ENCODE results near the gene RGP1. TPM values are rescaled to one million over a fixed set of nuclear protein-coding genes. Genes with fewer than 3 reads are reported as not detected.

Gene RGP1
- polyA plus RNA-seq, 1 of the 3 experiments (the other 2 are of a cell fraction) = 16.1 TPM

DNA sequence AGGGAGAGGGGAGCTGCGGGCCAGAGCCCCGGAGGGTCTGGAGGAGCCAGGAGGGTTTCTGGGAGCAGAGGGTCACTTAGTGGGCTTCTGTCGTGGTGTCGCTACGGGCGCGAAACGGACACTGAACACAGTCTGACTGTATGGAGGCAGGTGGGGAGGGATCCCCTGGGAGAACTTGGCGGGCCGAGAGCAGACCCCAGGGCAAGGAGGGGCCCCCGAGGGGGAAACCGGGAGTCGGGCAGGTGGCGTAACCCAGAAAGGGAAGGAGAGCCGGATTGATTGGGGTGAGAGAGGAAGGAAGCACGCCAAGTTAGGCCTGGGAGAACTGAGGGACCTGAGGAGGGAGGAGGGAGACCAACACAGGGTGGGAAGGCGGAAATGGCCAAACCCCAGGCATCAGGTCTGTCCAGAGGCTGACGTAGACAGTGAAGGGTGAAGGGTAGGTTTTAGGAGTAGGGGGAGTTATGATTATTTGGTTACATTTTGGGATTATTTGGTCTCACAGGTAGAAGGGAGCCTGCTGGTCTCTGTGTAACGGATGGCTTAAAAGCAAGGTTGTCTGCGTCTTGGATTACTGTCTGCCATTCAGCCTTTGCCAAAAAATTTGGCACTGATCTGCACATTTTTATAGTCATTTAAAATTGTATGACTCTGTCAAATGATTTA, 8.3 kb downstream of the RGP1 start:
- H3K9ac ChIP-seq = peak overlapping the region; percentile 53
- WGBS (ENCODE audit: low lambda C conversion rate) = 6% methylated on average over 19 of the region's 20 CpGs
- peaks cover 9% of the 10 kb centered on the region for H3F3A ChIP-seq (replicated peaks; ENCODE audit: insufficient read depth)
- peaks cover 9 to 17% of the 10 kb centered on the region in 2 experiments; a peak in 3 of 4 replicates for H3K4me1 ChIP-seq (ENCODE audit: control insufficient read depth in 1 of 2, insufficient read depth in 2 of 2, low read depth in 1 of 2, low read length in 1 of 2)
- no peaks in the 10 kb centered on the region for H4K20me1 ChIP-seq (ENCODE audit: insufficient read depth)
- H3K4me3 ChIP-seq (ENCODE audit: low read depth in 2 of 2, low read length in 1 of 2) = peak overlapping the region; percentile 52 to 65
- CTCF ChIA-PET = interaction anchor here (0.6 to 3.4 kb wide), 25 partner anchors 10 to 145 kb away, joined by 3 to 27 read pairs (median 4); partner anchors contain the start of genes ARHGEF39, CCDC107, GBA2 and RGP1
- H3K9me2 ChIP-seq = no peaks in the 10 kb centered on the region
- TF ChIP-seq USF2 (IDR thresholded peaks at IDR 0.05; ENCODE audit: borderline replicate concordance, low read depth, low read length) (no peak), GABPA (IDR thresholded peaks at IDR 0.05; ENCODE audit: low read depth) (no peak), TEAD4 (IDR thresholded peaks at IDR 0.05; ENCODE audit: borderline replicate concordance, insufficient read depth) (peak; percentile 14; the same call in 1 of the 2 replicates), NRF1 (IDR thresholded peaks at IDR 0.05; ENCODE audit: low read depth, low read length) (no peak), POLR2AphosphoS5 (IDR thresholded peaks at IDR 0.05; ENCODE audit: low read depth, low read length) (0 out of 2 replicates have a peak, but pooled peaks have one; percentile 39), RFX5 (IDR thresholded peaks at IDR 0.05; ENCODE audit: low read length) (no peak), RAD21 (IDR thresholded peaks at IDR 0.05; ENCODE audit: low read length) (no peak), RCOR1 (IDR thresholded peaks at IDR 0.05; ENCODE audit: low read length) (no peak), FOSL2 (IDR thresholded peaks at IDR 0.05; ENCODE audit: borderline replicate concordance, low read depth) (no peak), MXI1 (IDR thresholded peaks at IDR 0.05; ENCODE audit: low read depth, low read length) (peak; percentile 2; the same call in 1 of the 2 replicates), JUND (IDR thresholded peaks at IDR 0.05) (no peak; the same call in 1 of the 2 replicates), EP300 (IDR thresholded peaks at IDR 0.05; ENCODE audit: borderline replicate concordance in 1 of 2, low read depth in 1 of 2, low read length in 1 of 2) (no peak)
- TF ChIP-seq, protein P1, sequence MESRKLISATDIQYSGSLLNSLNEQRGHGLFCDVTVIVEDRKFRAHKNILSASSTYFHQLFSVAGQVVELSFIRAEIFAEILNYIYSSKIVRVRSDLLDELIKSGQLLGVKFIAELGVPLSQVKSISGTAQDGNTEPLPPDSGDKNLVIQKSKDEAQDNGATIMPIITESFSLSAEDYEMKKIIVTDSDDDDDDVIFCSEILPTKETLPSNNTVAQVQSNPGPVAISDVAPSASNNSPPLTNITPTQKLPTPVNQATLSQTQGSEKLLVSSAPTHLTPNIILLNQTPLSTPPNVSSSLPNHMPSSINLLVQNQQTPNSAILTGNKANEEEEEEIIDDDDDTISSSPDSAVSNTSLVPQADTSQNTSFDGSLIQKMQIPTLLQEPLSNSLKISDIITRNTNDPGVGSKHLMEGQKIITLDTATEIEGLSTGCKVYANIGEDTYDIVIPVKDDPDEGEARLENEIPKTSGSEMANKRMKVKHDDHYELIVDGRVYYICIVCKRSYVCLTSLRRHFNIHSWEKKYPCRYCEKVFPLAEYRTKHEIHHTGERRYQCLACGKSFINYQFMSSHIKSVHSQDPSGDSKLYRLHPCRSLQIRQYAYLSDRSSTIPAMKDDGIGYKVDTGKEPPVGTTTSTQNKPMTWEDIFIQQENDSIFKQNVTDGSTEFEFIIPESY (IDR thresholded peaks at IDR 0.05; ENCODE audit: borderline replicate concordance, low read depth) = no peak
- no peak overlapping the region for H2AFZ ChIP-seq (ENCODE audit: low read depth)
- H3K27ac ChIP-seq (ENCODE audit: low read depth in 2 of 2, low read length in 1 of 2) = peak overlapping the region; percentile 38 to 75; a peak in 3 of 4 replicates
- no peaks in the 10 kb centered on the region for H3K79me2 ChIP-seq (ENCODE audit: insufficient read depth)
- peaks cover 4 to 34% of the 10 kb centered on the region in 2 experiments for H3K36me3 ChIP-seq (replicated peaks in 1 of 2; ENCODE audit: control insufficient read depth in 1 of 2, insufficient read depth in 2 of 2, low read length in 1 of 2)
- POLR2A ChIA-PET = interaction anchor here (0.6 to 1.5 kb wide), 6 partner anchors 10 to 125 kb away, joined by 3 to 13 read pairs (median 4); partner anchors contain the start of genes CREB3 and TLN1
- no peaks in the 10 kb centered on the region for H3K9me3 ChIP-seq
- peak overlapping the region; percentile 86 for H3K4me2 ChIP-seq
- peak; percentile 72 for DNase-seq
- no peaks in the 10 kb centered on the region for H3K27me3 ChIP-seq (ENCODE audit: insufficient read depth)

DNA sequence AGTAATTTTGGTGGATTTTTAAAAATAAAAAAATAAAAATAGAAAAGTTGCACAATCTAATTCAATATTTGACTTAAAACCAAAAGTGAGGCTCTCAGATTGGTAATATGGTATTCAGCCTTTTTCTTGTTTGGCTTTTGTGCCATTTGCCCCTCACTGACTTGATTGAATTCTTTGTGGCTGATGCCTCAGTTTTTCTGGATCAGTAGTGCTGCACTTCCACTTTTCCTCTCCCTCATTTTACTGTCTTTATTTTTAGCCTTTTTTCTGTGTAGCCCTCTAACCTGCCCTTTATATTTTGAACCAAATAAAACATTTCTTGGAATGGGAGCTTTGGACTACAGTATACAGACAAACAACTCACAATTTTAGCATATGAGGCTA, 8.8 kb downstream of the RGP1 start:
- Histone ChIP-seq H3K9ac (no peak overlapping the region; the same call in 1 of the 2 replicates), H3K9me3 (no peaks in the 10 kb centered on the region), H3K4me1 (ENCODE audit: control insufficient read depth in 1 of 2, insufficient read depth in 2 of 2, low read depth in 1 of 2, low read length in 1 of 2) (peaks cover 9 to 17% of the 10 kb centered on the region in 2 experiments; a peak in 3 of 4 replicates), H3K27ac (ENCODE audit: low read depth in 2 of 2, low read length in 1 of 2) (peak overlapping the region; percentile 38 to 75; a peak in 3 of 4 replicates), H3K27me3 (ENCODE audit: insufficient read depth) (no peaks in the 10 kb centered on the region), H3K79me2 (ENCODE audit: insufficient read depth) (no peaks in the 10 kb centered on the region), H3K9me2 (no peaks in the 10 kb centered on the region), H3K4me2 (peak overlapping the region; percentile 86; the same call in 1 of the 2 replicates), H4K20me1 (ENCODE audit: insufficient read depth) (no peaks in the 10 kb centered on the region), H3F3A (replicated peaks; ENCODE audit: insufficient read depth) (peaks cover 11% of the 10 kb centered on the region), H3K36me3 (replicated peaks in 1 of 2; ENCODE audit: control insufficient read depth in 1 of 2, insufficient read depth in 2 of 2, low read length in 1 of 2) (peaks cover 4 to 29% of the 10 kb centered on the region in 2 experiments), H2AFZ (ENCODE audit: low read depth) (no peak overlapping the region), H3K4me3 (ENCODE audit: low read depth in 2 of 2, low read length in 1 of 2) (peak overlapping the region; percentile 52 to 65; a peak in 3 of 4 replicates)
- POLR2A ChIA-PET = no interaction called here
- no peak for DNase-seq
- CTCF ChIA-PET = interaction anchor here (0.8 to 3.4 kb wide), 5 partner anchors 10 to 137 kb away, joined by 3 to 27 read pairs (median 5); partner anchors contain the start of genes GBA2 and RGP1
- TF ChIP-seq IRF3 (IDR thresholded peaks at IDR 0.05; ENCODE audit: low read depth, low read length) (no peak), ELF1 (IDR thresholded peaks at IDR 0.05) (no peak), FOXJ3 (CRISPR knock-in tag; IDR thresholded peaks at IDR 0.05) (no peak), JUND (IDR thresholded peaks at IDR 0.05) (no peak), CHD2 (IDR thresholded peaks at IDR 0.05; ENCODE audit: low read length, partially characterized antibody) (no peak), EZH2phosphoT487 (IDR thresholded peaks at IDR 0.05; ENCODE audit: borderline replicate concordance, low read depth) (no peak), MXI1 (IDR thresholded peaks at IDR 0.05; ENCODE audit: low read depth, low read length) (no peak), EP300 (IDR thresholded peaks at IDR 0.05; ENCODE audit: borderline replicate concordance in 1 of 2, low read depth in 1 of 2, low read length in 1 of 2) (no peak), TAF1 (IDR thresholded peaks at IDR 0.05; ENCODE audit: borderline replicate concordance, low read depth, low read length) (no peak), TEAD4 (IDR thresholded peaks at IDR 0.05; ENCODE audit: borderline replicate concordance, insufficient read depth) (no peak), YY1 (IDR thresholded peaks at IDR 0.05; ENCODE audit: low read depth) (no peak)
